ENCODE data around the gene S100A9.

Gene S100A9

GRCh38 chr1:153358691-153358975 is 979 bp downstream of the S100A9 start:
- no peak for DNase-seq (ENCODE audit: low read depth)
- H3K4me3 ChIP-seq (ENCODE audit: low read depth, low read length) = no peak overlapping the region
- no peak for TF ChIP-seq CTCF (conservative IDR thresholded peaks at IDR 0.05; ENCODE audit: low read depth, low read length)

- no peak for DNase-seq (ENCODE audit: low read depth)
- H3K4me3 ChIP-seq (ENCODE audit: low read depth, low read length) = no peak overlapping the region
- no peak for TF ChIP-seq CTCF (conservative IDR thresholded peaks at IDR 0.05; ENCODE audit: low read depth, low read length)
Observed at GRCh38 chr1:153359241-153359640, 1.6 kb downstream of the S100A9 start.

GRCh38 chr1:153360190-153360589 is 2.5 kb downstream of the S100A9 start:
- no peak for TF ChIP-seq CTCF (conservative IDR thresholded peaks at IDR 0.05; ENCODE audit: low read depth, low read length)
- no peak overlapping the region for H3K4me3 ChIP-seq (ENCODE audit: low read depth, low read length)

GRCh38 chr1:153360592-153361479 is 3.2 kb downstream of the S100A9 start:
- no peak for TF ChIP-seq CTCF (conservative IDR thresholded peaks at IDR 0.05; ENCODE audit: low read depth, low read length)
- DNase-seq (ENCODE audit: low read depth) = no peak
- no peak overlapping the region for H3K4me3 ChIP-seq (ENCODE audit: low read depth, low read length)

More at GRCh38 chr1:153360190-153360589, 2.5 kb downstream of the S100A9 start:
- DNase-seq (ENCODE audit: low read depth) = no peak

GRCh38 chr1:153361480-153362109 is 3.9 kb downstream of the S100A9 start:
- DNase-seq (ENCODE audit: low read depth) = no peak
- H3K4me3 ChIP-seq (ENCODE audit: low read depth, low read length) = no peak overlapping the region

GRCh38 chr1:153362187-153362775 is 4.6 kb downstream of the S100A9 start:
- H3K4me3 ChIP-seq (ENCODE audit: low read depth, low read length) = no peak overlapping the region
- no peak for DNase-seq (ENCODE audit: low read depth)
- TF ChIP-seq CTCF (conservative IDR thresholded peaks at IDR 0.05; ENCODE audit: low read depth, low read length) = no peak

More at GRCh38 chr1:153361480-153362109, 3.9 kb downstream of the S100A9 start:
- no peak for TF ChIP-seq CTCF (conservative IDR thresholded peaks at IDR 0.05; ENCODE audit: low read depth, low read length)

All from choroid plexus epithelial cell (primary cell).